HepG2 (cell line): ENCODE results near the gene ME2. TPM values are rescaled to one million over a fixed set of nuclear protein-coding genes. Genes with fewer than 3 reads are reported as not detected.

Source experiments
- ARID3A ChIP-seq: IDR thresholded peaks from 2 replicates; pipeline ENCODE4 v1.6.1; 2012; ENCODE audit warnings: low read depth, low read length, improper control_type of control experiment
- ATF7-NPFF ChIP-seq: sonication (generic); formaldehyde crosslinking; IDR thresholded peaks from 2 replicates; pipeline ENCODE4 v1.8.1; 2023; ENCODE audit warnings: mild to moderate bottlenecking, low read depth, missing genetic modification reagents, moderate library complexity
- CREM ChIP-seq, 2 experiments: sonication (generic) in 1 of 2; formaldehyde crosslinking in 1 of 2; IDR thresholded peaks; 2 replicates each; pipeline versions ENCODE4 v1.4.0 to v1.6.1; 2016 to 2020; ENCODE audit warnings: antibody characterized with exemption in 1 of 2, mild to moderate bottlenecking in 1 of 2, missing genetic modification reagents in 1 of 2
- KDM5B ChIP-seq: sonication (generic); formaldehyde crosslinking; IDR thresholded peaks from 2 replicates; pipeline ENCODE4 v1.4.0; 2020; ENCODE audit warnings: missing genetic modification reagents, mild to moderate bottlenecking, borderline replicate concordance
- MYNN ChIP-seq: sonication (generic); formaldehyde crosslinking; IDR thresholded peaks from 2 replicates; pipeline ENCODE4 v1.4.0; 2020; ENCODE audit warnings: mild to moderate bottlenecking, low read depth, missing genetic modification reagents
- RARA ChIP-seq: IDR thresholded peaks from 2 replicates; pipeline ENCODE4 v1.6.1; 2016; ENCODE audit warnings: missing genetic modification reagents, missing compliant biosample characterization
- SMARCE1 ChIP-seq: fragments of 450-650 bp; IDR thresholded peaks from 2 replicates; pipeline ENCODE4 v1.6.1; 2017; ENCODE audit warnings: borderline replicate concordance
- TFDP1 ChIP-seq: IDR thresholded peaks from 2 replicates; pipeline ENCODE4 v1.6.1; 2016; ENCODE audit warnings: missing compliant biosample characterization, missing genetic modification reagents, borderline replicate concordance
- ZBTB44 ChIP-seq: sonication (generic); formaldehyde crosslinking; IDR thresholded peaks from 2 replicates; pipeline ENCODE4 v1.4.0; 2020; ENCODE audit warnings: missing genetic modification reagents
- ZNF224 ChIP-seq: sonication (generic); formaldehyde crosslinking; IDR thresholded peaks from 2 replicates; pipeline ENCODE4 v1.5.0; 2020; ENCODE audit warnings: mild to moderate bottlenecking, missing genetic modification reagents
- ZNF230 ChIP-seq: sonication (generic); formaldehyde crosslinking; IDR thresholded peaks from 2 replicates; pipeline ENCODE4 v1.4.0; 2020; ENCODE audit warnings: mild to moderate bottlenecking, missing genetic modification reagents
- ZNF318 ChIP-seq: sonication (generic); formaldehyde crosslinking; IDR thresholded peaks from 2 replicates; pipeline ENCODE4 v1.4.0; 2020; ENCODE audit warnings: mild to moderate bottlenecking, missing genetic modification reagents
- ZNF570 ChIP-seq: sonication (generic); formaldehyde crosslinking; IDR thresholded peaks from 2 replicates; pipeline ENCODE4 v1.4.0; 2020; ENCODE audit warnings: mild to moderate bottlenecking, missing genetic modification reagents, borderline replicate concordance
- ZNF629 ChIP-seq: sonication (generic); formaldehyde crosslinking; conservative IDR thresholded peaks from 2 replicates; pipeline ENCODE4 v1.5.0; 2020; ENCODE audit warnings: missing genetic modification reagents
- ZNF644 ChIP-seq: IDR thresholded peaks from 2 replicates; pipeline ENCODE4 v1.6.1; 2016; ENCODE audit warnings: low read depth
- polyA plus RNA-seq, 8 experiments: library from polyadenylated mRNA; depleted of rRNA in 3 of 8; stranded (reverse) in 7 of 8; unstranded in 1 of 8; fragments of >200 nt; fragmentation: Illumina TruSeq in 4 of 8; extraction: Trizol in 4 of 8; gene quantifications; 2 replicates each; pipeline versions ENCODE4 v1.2.1 to v1.2.3, GENCODE V29; 2011 to 2016; ENCODE audit warnings: low read depth in 4 of 8, missing spikeins in 1 of 8, mixed read lengths in 1 of 8; ENCODE audit not compliant: insufficient read depth in 1 of 8
- total RNA-seq, 5 experiments: library from RNA; depleted of rRNA; stranded (reverse); fragments of >200 nt; fragmentation: Illumina TruSeq; extraction: Trizol; gene quantifications; 2 replicates each; pipeline ENCODE4 v1.2.3, GENCODE V29; 2016; ENCODE audit warnings: low read depth in 1 of 5

The ME2 gene
- total and polyA plus RNA-seq, 2 of the 13 experiments (the other 11 are each of a cell fraction or from before 2014, with no cell fraction given) = 17.3 to 20.6 TPM

GRCh38 chr18:50967714-50968661 is 89.1 kb downstream of the ME2 start, which contains the start of gene ELAC1 (continued):
- TF ChIP-seq ZBTB44 (CRISPR knock-in tag) = no peak
- no peak for TF ChIP-seq ZNF318 (CRISPR knock-in tag)
- no peak for TF ChIP-seq ZNF570
- no peak for TF ChIP-seq SMARCE1
- no peak for TF ChIP-seq ZNF629
- TF ChIP-seq ZNF230 (CRISPR knock-in tag) = peak; percentile 65; the same call in 1 of the 2 replicates
- TF ChIP-seq TFDP1 (CRISPR knock-in tag) = peak; percentile 89; the same call in 1 of the 2 replicates
- peak; percentile 78; the same call in 1 of the 2 replicates for TF ChIP-seq ATF7-NPFF
- TF ChIP-seq ZNF224 (CRISPR knock-in tag) = 0 out of 2 replicates have a peak, but pooled peaks have one; percentile 45
- no peak for TF ChIP-seq ZNF644 (CRISPR knock-in tag)
- no peak; the same call in 1 of the 2 replicates for TF ChIP-seq KDM5B (CRISPR knock-in tag)
- no peak for TF ChIP-seq CREM (IDR thresholded peaks at IDR 0.05)
- TF ChIP-seq CREM (CRISPR knock-in tag; IDR thresholded peaks at IDR 0.05) = no peak
- no peak for TF ChIP-seq ARID3A
- no peak for TF ChIP-seq MYNN
- TF ChIP-seq RARA (CRISPR knock-in tag) = no peak
